Measurements from ENCODE around the gene CYS1. TPM values are rescaled to one million over a fixed set of nuclear protein-coding genes. Genes with fewer than 3 reads are reported as not detected.

CYS1 gene
- total and polyA plus RNA-seq, 2 of the 13 experiments (the other 11 are each of a cell fraction or from before 2014, with no cell fraction given): 0.04 TPM; not detected in 1

DNA sequence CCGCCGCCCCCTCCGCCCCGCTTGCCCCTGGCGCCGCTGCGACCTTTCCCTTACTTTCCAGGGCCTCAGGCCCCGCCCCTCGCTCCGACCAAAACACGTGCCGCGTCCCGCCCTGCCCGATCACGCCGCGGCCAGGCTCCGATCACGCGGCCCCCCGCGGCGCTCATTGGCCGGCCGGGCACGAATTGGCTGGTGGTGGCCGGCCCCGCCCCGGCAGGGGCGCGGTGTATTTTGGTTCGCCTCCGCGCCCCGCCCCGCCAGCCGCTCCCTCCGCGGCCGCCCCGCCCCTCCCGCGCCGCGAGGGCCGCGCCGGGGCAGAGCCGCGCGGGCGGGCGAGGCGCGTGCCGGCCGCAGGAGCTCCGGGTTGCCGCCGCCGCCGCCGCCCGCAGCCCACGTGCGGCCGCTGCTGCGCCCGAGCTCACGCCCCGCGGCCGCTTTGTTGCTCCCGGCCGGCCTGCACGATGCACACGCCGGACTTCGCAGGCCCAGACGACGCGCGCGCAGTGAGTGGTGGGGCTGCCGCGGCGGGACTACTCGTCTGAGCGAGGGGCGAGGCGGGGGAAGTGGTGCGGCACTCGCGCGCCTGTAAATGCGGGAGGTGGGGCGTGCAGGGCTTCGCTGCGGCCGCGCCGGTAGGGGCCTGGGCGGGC, 36.8 kb downstream of the CYS1 start, which contains the start of gene KLF11 (continued):
- TF ChIP-seq ZNF737 (CRISPR knock-in tag; IDR thresholded peaks at IDR 0.05; ENCODE audit: borderline replicate concordance): no peak
- no peak; a peak in 1 of 4 replicates for TF ChIP-seq POLR2A (IDR thresholded peaks at IDR 0.05; ENCODE audit: insufficient read depth in 1 of 2, low read depth in 2 of 2, low read length in 2 of 2)
- TF ChIP-seq FIP1L1 (IDR thresholded peaks at IDR 0.05; ENCODE audit: borderline replicate concordance, insufficient read depth, low read depth, low read length): no peak
- peak; percentile 95 for TF ChIP-seq CHCHD3 (CRISPR knock-in tag; IDR thresholded peaks at IDR 0.05)
- 0 out of 2 replicates have a peak, but pooled peaks have one; percentile 71 for TF ChIP-seq ZNF775 (CRISPR knock-in tag; IDR thresholded peaks at IDR 0.05; ENCODE audit: borderline replicate concordance)
- no peak for TF ChIP-seq KAT2B (IDR thresholded peaks at IDR 0.05; ENCODE audit: borderline replicate concordance, low read depth, low read length)
- TF ChIP-seq HNF1B (CRISPR knock-in tag; IDR thresholded peaks at IDR 0.05): no peak
- TF ChIP-seq, protein P1, sequence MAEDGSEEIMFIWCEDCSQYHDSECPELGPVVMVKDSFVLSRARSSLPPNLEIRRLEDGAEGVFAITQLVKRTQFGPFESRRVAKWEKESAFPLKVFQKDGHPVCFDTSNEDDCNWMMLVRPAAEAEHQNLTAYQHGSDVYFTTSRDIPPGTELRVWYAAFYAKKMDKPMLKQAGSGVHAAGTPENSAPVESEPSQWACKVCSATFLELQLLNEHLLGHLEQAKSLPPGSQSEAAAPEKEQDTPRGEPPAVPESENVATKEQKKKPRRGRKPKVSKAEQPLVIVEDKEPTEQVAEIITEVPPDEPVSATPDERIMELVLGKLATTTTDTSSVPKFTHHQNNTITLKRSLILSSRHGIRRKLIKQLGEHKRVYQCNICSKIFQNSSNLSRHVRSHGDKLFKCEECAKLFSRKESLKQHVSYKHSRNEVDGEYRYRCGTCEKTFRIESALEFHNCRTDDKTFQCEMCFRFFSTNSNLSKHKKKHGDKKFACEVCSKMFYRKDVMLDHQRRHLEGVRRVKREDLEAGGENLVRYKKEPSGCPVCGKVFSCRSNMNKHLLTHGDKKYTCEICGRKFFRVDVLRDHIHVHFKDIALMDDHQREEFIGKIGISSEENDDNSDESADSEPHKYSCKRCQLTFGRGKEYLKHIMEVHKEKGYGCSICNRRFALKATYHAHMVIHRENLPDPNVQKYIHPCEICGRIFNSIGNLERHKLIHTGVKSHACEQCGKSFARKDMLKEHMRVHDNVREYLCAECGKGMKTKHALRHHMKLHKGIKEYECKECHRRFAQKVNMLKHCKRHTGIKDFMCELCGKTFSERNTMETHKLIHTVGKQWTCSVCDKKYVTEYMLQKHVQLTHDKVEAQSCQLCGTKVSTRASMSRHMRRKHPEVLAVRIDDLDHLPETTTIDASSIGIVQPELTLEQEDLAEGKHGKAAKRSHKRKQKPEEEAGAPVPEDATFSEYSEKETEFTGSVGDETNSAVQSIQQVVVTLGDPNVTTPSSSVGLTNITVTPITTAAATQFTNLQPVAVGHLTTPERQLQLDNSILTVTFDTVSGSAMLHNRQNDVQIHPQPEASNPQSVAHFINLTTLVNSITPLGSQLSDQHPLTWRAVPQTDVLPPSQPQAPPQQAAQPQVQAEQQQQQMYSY (CRISPR knock-in tag; IDR thresholded peaks at IDR 0.05): peak; percentile 78
- peak; percentile 89 for TF ChIP-seq ZNF441 (CRISPR knock-in tag; IDR thresholded peaks at IDR 0.05; ENCODE audit: borderline replicate concordance)
- TF ChIP-seq ZNF564 (CRISPR knock-in tag; IDR thresholded peaks at IDR 0.05): peak; percentile 90
- TF ChIP-seq MLXIP (CRISPR knock-in tag; IDR thresholded peaks at IDR 0.05; ENCODE audit: borderline replicate concordance): peak; percentile 100
- peak; percentile 74; the same call in 1 of the 2 replicates for TF ChIP-seq GPN1 (CRISPR knock-in tag; IDR thresholded peaks at IDR 0.05; ENCODE audit: borderline replicate concordance)
- TF ChIP-seq NR3C1 (CRISPR knock-in tag; IDR thresholded peaks at IDR 0.05): no peak
- TF ChIP-seq DNMT3B (CRISPR knock-in tag; conservative IDR thresholded peaks at IDR 0.05): no peak
- TF ChIP-seq CEBPZ (IDR thresholded peaks at IDR 0.05; ENCODE audit: low read length): no peak
- peak; percentile 98 for TF ChIP-seq ZNF776 (CRISPR knock-in tag; IDR thresholded peaks at IDR 0.05)
- TF ChIP-seq SP4 (CRISPR knock-in tag; IDR thresholded peaks at IDR 0.05): peak; percentile 87

Measured in HepG2 (cell line).